Measurements from ENCODE around the gene STEAP1B.

DNA sequence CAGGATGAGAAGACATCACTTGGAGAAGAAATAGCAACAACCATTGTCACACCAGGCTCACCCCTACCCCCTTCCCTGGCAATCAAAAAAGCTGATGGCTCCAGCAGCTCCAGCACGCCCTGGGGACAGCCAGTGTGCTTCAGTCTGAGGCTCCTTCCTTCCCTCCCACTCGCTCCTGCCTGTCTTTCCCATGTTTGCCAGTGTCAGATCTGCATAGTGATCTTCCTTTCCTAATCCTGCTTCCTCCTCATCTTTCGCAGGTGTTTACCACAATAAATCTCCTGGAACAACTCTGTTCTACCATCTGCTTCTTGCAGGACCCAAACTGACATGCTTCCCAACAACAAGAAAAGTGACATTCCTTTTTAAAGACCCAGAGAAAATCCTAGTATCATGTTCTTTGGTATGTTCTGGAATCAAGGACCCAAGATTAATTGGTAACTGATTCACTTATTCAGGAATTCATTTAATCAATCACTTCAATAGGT, 57.1 kb downstream of the STEAP1B start:
- no peak for TF ChIP-seq CTCF (IDR thresholded peaks at IDR 0.05; ENCODE audit: insufficient read depth, low read length, poor library complexity, severe bottlenecking)
- no peak for TF ChIP-seq EZH2phosphoT487 (conservative IDR thresholded peaks at IDR 0.05; ENCODE audit: low read length)

Data from SU-DHL-6 (cell line).